LNCAP (cell line): ENCODE measurements around the gene GAPDH.

ENCODE experiments used
- CTCF ChIP-seq: fragments of 450-650 bp; IDR thresholded peaks from 2 replicates; pipeline ENCODE4 v1.5.1; 2017; ENCODE audit warnings: mild to moderate bottlenecking

Gene GAPDH

GRCh38 chr12:6550294-6551062, 16.2 kb downstream of the GAPDH start:
- no peak for TF ChIP-seq CTCF

DNA sequence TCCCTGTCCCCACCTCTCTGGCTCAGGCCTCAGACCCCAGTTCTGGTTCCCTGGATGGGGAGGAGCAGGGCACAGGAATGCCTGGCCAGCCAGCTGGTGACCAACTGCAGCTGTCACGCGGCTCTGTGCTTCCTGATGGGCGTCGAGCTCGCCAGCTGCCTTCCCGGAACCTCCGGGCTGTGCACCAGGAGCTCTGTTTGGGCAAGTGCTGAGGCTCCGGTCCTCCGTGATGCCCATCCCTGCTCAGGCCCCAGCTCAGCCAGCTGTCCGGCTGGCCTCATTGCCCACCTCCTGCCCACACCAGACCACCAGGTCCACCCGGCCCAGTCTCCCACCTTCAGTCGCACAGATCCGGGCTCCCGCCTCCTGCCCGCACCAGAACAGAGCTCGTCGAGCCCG, 16.7 kb downstream of the GAPDH start:
- no peak for TF ChIP-seq CTCF

GRCh38 chr12:6551496-6552139, 17.3 kb downstream of the GAPDH start:
- TF ChIP-seq CTCF: no peak

- no peak for TF ChIP-seq CTCF
Measured at GRCh38 chr12:6552140-6552551, 17.8 kb downstream of the GAPDH start.

DNA sequence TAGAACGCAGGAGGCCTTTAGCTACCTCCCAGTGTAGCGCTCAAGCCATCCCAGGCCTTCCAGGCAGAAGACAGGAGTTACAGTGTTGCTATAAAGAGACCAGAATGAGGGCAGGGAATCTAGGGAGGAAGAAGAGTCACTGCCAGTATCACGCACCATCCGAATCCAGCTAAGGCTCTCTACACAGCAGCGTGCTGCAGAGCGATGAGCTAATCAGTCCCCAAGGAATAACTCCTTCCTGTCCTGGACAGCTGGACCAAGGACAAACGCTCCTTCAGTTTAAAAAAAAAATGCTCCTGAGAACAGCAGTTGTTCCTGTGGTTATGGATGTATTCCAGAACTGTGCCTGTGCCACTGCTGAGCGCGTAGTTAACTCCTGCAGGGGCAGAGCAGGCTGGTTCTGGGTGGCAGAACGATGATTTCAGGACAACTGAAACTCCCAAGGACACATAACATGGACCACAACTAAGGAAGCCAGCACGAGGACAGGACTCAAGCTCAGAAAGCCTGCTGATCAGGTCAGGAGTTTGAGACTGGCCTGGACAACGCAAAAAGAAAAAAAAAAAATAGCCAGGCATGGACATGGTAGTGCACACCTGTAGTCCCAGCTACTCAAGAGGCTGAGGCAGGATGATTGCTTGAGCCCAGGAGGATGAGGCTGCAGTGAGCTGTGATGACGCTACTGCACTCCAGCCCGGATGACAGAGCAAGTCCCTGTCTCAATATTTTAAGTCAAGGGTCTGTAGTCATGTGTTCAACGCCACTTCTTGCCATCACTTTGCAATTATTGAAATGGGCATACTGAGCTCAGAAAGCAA, 18.9 kb downstream of the GAPDH start:
- no peak for TF ChIP-seq CTCF

DNA sequence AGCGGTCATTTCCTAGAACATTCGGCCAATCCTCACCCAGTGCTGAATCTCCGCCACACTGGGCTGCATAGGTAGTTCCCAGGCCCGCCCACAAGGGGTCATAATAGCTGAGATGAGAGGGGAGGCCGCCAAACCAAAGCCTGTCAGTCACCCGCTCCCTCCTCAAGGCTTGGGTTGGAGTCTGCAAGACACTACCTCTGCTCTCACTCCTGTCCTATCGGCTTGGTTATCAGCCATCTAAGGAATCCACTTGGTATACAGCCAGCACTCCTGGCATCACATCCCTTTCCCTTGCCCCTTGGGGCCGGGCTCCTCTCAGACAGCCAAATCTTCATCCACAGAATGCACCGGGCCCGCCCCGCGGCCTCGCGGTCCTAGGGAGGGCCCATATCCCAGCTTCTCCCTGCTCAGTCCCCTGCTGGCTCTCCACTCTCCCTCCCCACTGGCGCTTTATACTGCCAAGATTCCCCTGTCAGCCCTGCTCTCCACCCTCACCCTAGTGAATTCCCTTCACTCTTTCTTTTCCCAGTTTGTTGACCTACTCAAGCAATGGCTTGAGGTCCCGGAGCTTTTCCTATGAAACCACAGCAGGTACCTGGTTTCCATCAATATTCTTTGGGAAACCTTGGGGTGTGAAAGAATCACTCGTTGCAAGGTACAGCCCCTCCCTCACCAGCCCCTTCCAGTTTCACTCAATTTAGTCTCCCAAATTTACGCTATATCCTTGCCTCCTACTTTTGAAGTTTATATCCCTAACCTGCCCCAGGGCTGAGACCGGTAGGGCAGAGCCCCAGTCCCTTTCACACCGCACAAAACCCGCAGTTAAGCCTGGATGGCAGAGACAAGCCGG, 20.1 kb downstream of the GAPDH start:
- peak; percentile 58 for TF ChIP-seq CTCF
